CD14-positive monocyte (primary cell): ENCODE data around the gene CRB2. TPM values are rescaled to one million over a fixed set of nuclear protein-coding genes. Genes with fewer than 3 reads are reported as not detected.

Experiments
- DNase-seq, 3 donors: peaks; one replicate each; pipeline ENCODE4 v3.0.0-alpha.2; 2011 to 2022
- H2AFZ ChIP-seq: 2 replicates; pipeline ENCODE4 v1.6.0; 2012; ENCODE audit warnings: mild to moderate bottlenecking, low read depth, low read length, inconsistent platforms; ENCODE audit not compliant: insufficient read depth, poor library complexity, severe bottlenecking
- H3K27ac ChIP-seq, 2 donors: 1 replicate in 1 of 2; 2 replicates in 1 of 2; pipeline ENCODE4 v1.5.1; 2012 to 2013; ENCODE audit warnings: low read length in 2 of 2, control low read depth in 1 of 2, inconsistent platforms in 1 of 2, low read depth in 1 of 2, mild to moderate bottlenecking in 1 of 2
- H3K27me3 ChIP-seq, 2 donors: one replicate each; pipeline versions ENCODE4 v1.6.0 to v1.6.1; 2011 to 2013; ENCODE audit warnings: low read length in 2 of 2; ENCODE audit not compliant: control insufficient read depth in 2 of 2, insufficient read depth in 2 of 2
- H3K36me3 ChIP-seq, 2 donors: replicated peaks in 1 of 2; 1 replicate in 1 of 2; 2 replicates in 1 of 2; pipeline versions ENCODE4 v1.5.1 to v1.6.1; 2012 to 2013; ENCODE audit warnings: low read length in 2 of 2, control low read depth in 1 of 2, inconsistent platforms in 1 of 2, mild to moderate bottlenecking in 1 of 2; ENCODE audit not compliant: insufficient read depth in 2 of 2, control insufficient read depth in 1 of 2
- H3K4me1 ChIP-seq, 2 donors: 1 replicate in 1 of 2; 2 replicates in 1 of 2; pipeline versions ENCODE4 v1.5.1 to v1.6.1; 2012 to 2013; ENCODE audit warnings: low read length in 2 of 2, control low read depth in 1 of 2, inconsistent platforms in 1 of 2, mild to moderate bottlenecking in 1 of 2, moderate library complexity in 1 of 2; ENCODE audit not compliant: insufficient read depth in 2 of 2, control insufficient read depth in 1 of 2
- H3K4me2 ChIP-seq: replicated peaks from 2 replicates; pipeline ENCODE3; 2012; ENCODE audit warnings: low read length, moderate library complexity, mild to moderate bottlenecking; ENCODE audit not compliant: poor library complexity, severe bottlenecking; ENCODE audit errors: extremely low read depth
- H3K4me3 ChIP-seq, 3 experiments: fragments of 200-600 bp in 1 of 3; sonication (generic) in 1 of 3; replicated peaks in 1 of 3; 1 replicate in 2 of 3; 2 replicates in 1 of 3; pipeline ENCODE4 v1.5.1; 2011 to 2013; ENCODE audit warnings: low read length in 3 of 3, mild to moderate bottlenecking in 3 of 3, control low read depth in 2 of 3, low read depth in 2 of 3, inconsistent platforms in 1 of 3, moderate library complexity in 1 of 3
- H3K79me2 ChIP-seq: 2 replicates; pipeline ENCODE4 v1.6.0; 2012; ENCODE audit warnings: mild to moderate bottlenecking, control low read depth, inconsistent platforms, low read length, moderate library complexity; ENCODE audit not compliant: insufficient read depth
- H3K9ac ChIP-seq: 2 replicates; pipeline ENCODE4 v1.6.0; 2017; ENCODE audit warnings: low read length, mild to moderate bottlenecking; ENCODE audit not compliant: insufficient read depth, poor library complexity, severe bottlenecking
- H3K9me3 ChIP-seq, 2 donors: replicated peaks in 1 of 2; 1 replicate in 1 of 2; 2 replicates in 1 of 2; pipeline versions ENCODE4 v1.5.1 to v1.6.1; 2012 to 2013; ENCODE audit warnings: low read length in 2 of 2, control low read depth in 1 of 2; ENCODE audit not compliant: control insufficient read depth in 1 of 2, insufficient read depth in 1 of 2
- H4K20me1 ChIP-seq: 2 replicates; pipeline ENCODE4 v1.6.0; 2012; ENCODE audit warnings: mild to moderate bottlenecking, low read length, control low read depth, moderate library complexity; ENCODE audit not compliant: insufficient read depth
- H3K27ac Mint-ChIP-seq, 7 donors: one replicate each; pipeline ENCODE4 v1.8.0; 2020; ENCODE audit warnings: mild to moderate bottlenecking in 7 of 7, mixed read lengths in 7 of 7, moderate library complexity in 6 of 7, inconsistent platforms in 2 of 7
- H3K27me3 Mint-ChIP-seq, 3 donors: one replicate each; pipeline ENCODE4 v1.8.0; 2021 to 2022; ENCODE audit warnings: low read depth in 3 of 3, mild to moderate bottlenecking in 3 of 3, mixed read lengths in 3 of 3, moderate library complexity in 3 of 3, inconsistent platforms in 1 of 3
- H3K36me3 Mint-ChIP-seq, 2 donors: one replicate each; pipeline ENCODE4 v1.8.0; 2020; ENCODE audit warnings: mixed read lengths in 2 of 2, inconsistent platforms in 1 of 2, mild to moderate bottlenecking in 1 of 2
- H3K4me1 Mint-ChIP-seq: one replicate; pipeline ENCODE4 v1.8.0; 2020; ENCODE audit warnings: mild to moderate bottlenecking, mixed read lengths
- H3K4me3 Mint-ChIP-seq, 2 donors: one replicate each; pipeline ENCODE4 v1.8.0; 2020; ENCODE audit warnings: mild to moderate bottlenecking in 2 of 2, mixed read lengths in 2 of 2, moderate library complexity in 1 of 2
- H3K9me3 Mint-ChIP-seq, 7 donors: one replicate each; pipeline ENCODE4 v1.8.0; 2020 to 2022; ENCODE audit warnings: mixed read lengths in 7 of 7, mild to moderate bottlenecking in 6 of 7, moderate library complexity in 6 of 7, inconsistent platforms in 2 of 7
- WGBS: methylation state at CpG from one replicate; pipeline ENCODE4 v1.1.5; 2013; ENCODE audit warnings: missing lambda C conversion rate; ENCODE audit not compliant: insufficient coverage; 5-methylcytosine and 5-hydroxymethylcytosine counted together
- intact Hi-C, 2 donors: fragments of 100-400 bp; cut with micrococcal nuclease; formaldehyde crosslinking; loops; one replicate each; pipeline versions ENCODE4 v1.15.0 to v1.15.1; 2023
- polyA plus RNA-seq, 3 donors: library from polyadenylated mRNA; depleted of rRNA in 1 of 3; unstranded in 2 of 3; stranded (reverse) in 1 of 3; fragments of 300-500 nt in 2 of 3; fragments of >200 nt in 1 of 3; fragmentation: Illumina TruSeq in 2 of 3; gene quantifications; 1 replicate in 2 of 3; 2 replicates in 1 of 3; pipeline ENCODE4 v1.2.3, GENCODE V29; 2012 to 2021
- TF ChIP-seq, protein P1 (sequence below): fragments of 200-600 bp; IDR thresholded peaks from one replicate; pipeline ENCODE4 v1.8.0; 2022; ENCODE audit warnings: antibody characterized with exemption, mild to moderate bottlenecking

The CRB2 gene
- polyA plus RNA-seq, 3 donors: not detected

- H3K36me3 ChIP-seq: peaks cover 50 to 92% of the 10 kb centered on the region in 2 donors
- no peak overlapping the region for H3K4me3 Mint-ChIP-seq
- no peak overlapping the region for H3K4me3 ChIP-seq
- peaks cover 41% of the 10 kb centered on the region for H4K20me1 ChIP-seq
- no peak overlapping the region for H3K27ac ChIP-seq
- TF ChIP-seq, protein P1, sequence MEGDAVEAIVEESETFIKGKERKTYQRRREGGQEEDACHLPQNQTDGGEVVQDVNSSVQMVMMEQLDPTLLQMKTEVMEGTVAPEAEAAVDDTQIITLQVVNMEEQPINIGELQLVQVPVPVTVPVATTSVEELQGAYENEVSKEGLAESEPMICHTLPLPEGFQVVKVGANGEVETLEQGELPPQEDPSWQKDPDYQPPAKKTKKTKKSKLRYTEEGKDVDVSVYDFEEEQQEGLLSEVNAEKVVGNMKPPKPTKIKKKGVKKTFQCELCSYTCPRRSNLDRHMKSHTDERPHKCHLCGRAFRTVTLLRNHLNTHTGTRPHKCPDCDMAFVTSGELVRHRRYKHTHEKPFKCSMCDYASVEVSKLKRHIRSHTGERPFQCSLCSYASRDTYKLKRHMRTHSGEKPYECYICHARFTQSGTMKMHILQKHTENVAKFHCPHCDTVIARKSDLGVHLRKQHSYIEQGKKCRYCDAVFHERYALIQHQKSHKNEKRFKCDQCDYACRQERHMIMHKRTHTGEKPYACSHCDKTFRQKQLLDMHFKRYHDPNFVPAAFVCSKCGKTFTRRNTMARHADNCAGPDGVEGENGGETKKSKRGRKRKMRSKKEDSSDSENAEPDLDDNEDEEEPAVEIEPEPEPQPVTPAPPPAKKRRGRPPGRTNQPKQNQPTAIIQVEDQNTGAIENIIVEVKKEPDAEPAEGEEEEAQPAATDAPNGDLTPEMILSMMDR: no peak
- no peak overlapping the region for H2AFZ ChIP-seq
- no peak overlapping the region for H3K9ac ChIP-seq
- no peaks in the 10 kb centered on the region for H3K4me1 ChIP-seq
- no peaks in the 10 kb centered on the region for H3K79me2 ChIP-seq
- H3K36me3 Mint-ChIP-seq: peaks cover 61 to 88% of the 10 kb centered on the region in 2 donors
- H3K27me3 Mint-ChIP-seq: no peaks in the 10 kb centered on the region
- no peaks in the 10 kb centered on the region for H3K27me3 ChIP-seq
- H3K9me3 ChIP-seq: no peaks in the 10 kb centered on the region
- H3K9me3 Mint-ChIP-seq: no peaks in the 10 kb centered on the region
- intact Hi-C loops: no loop called here
- 94% methylated on average over 10 of the region's 10 CpGs for WGBS
- no peak overlapping the region for H3K4me2 ChIP-seq
- no peaks in the 10 kb centered on the region for H3K4me1 Mint-ChIP-seq
- no peak for DNase-seq
- H3K27ac Mint-ChIP-seq: peak overlapping the region in 1 of 7 donors; percentile 37
These were observed 55.2 kb downstream of the CRB2 start for GRCh38 chr9:123411191-123411590.

DNA sequence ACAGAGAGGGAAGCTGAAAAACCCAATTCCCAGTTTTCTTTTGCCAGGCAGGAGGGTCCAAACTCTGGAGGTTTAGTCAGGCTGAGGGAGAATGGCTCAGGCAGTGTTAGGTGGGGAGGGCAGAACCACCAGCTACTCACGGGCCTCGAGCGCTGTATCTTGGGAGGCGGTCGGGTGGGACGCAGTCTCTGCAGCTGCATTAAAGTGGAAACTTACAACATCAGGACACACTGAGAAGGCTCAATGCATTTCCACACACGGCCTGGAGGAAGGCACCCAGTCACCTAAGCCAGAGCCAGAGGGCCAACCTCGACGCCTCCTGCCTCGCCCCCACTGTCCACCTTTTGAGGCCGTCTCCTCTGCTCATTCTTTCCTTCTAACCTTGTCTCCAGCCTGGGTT lies 55.6 kb downstream of the CRB2 start:
- intact Hi-C loops: no loop called here
- H3K36me3 ChIP-seq: peaks cover 53 to 92% of the 10 kb centered on the region in 2 donors

More for the DNA sequence above, 55.6 kb downstream of the CRB2 start:
- H3K27ac Mint-ChIP-seq: peak overlapping the region in 1 of 7 donors; percentile 64
- Histone ChIP-seq H3K4me1 (no peaks in the 10 kb centered on the region), H2AFZ (no peak overlapping the region), H3K27me3 (no peaks in the 10 kb centered on the region), H3K79me2 (no peaks in the 10 kb centered on the region), H3K4me2 (no peak overlapping the region), H3K9ac (no peak overlapping the region), H4K20me1 (peaks cover 41% of the 10 kb centered on the region), H3K27ac (no peak overlapping the region), H3K9me3 (no peaks in the 10 kb centered on the region), H3K4me3 (no peak overlapping the region)
- H3K27me3 Mint-ChIP-seq: peaks cover 0 to 1% (median 0%) of the 10 kb centered on the region in 3 donors
- peaks cover 66 to 88% of the 10 kb centered on the region in 2 donors for H3K36me3 Mint-ChIP-seq
- TF ChIP-seq, protein P1: no peak
- no peak overlapping the region for H3K4me3 Mint-ChIP-seq
- no peak for DNase-seq
- 98% methylated on average over 10 of the region's 11 CpGs for WGBS
- no peaks in the 10 kb centered on the region for H3K4me1 Mint-ChIP-seq
- H3K9me3 Mint-ChIP-seq: no peaks in the 10 kb centered on the region
